ENCODE measurements around the gene SCARB2. TPM values are rescaled to one million over a fixed set of nuclear protein-coding genes. Genes with fewer than 3 reads are reported as not detected.

Gene SCARB2
- total and polyA plus RNA-seq, 2 donors (not counting 3 experiments of a cell fraction or from before 2014, with no cell fraction given): 75.2 to 116 TPM

- BruUV-seq (replicated peaks): no TSS peak
- Histone ChIP-seq H3K4me2 (ENCODE audit: insufficient read depth, low read length) (no peak overlapping the region), H4K20me1 (replicated peaks; ENCODE audit: control insufficient read depth, extremely low read depth, insufficient read depth, low read length) (no peaks in the 10 kb centered on the region), H3K9me1 (replicated peaks; ENCODE audit: control insufficient read depth, extremely low read depth, insufficient read depth, low read length) (no peaks in the 10 kb centered on the region), H3K27me3 (ENCODE audit: control insufficient read depth in 2 of 2, insufficient read depth in 2 of 2, low read length in 2 of 2) (no peaks in the 10 kb centered on the region), H3K4me1 (ENCODE audit: control insufficient read depth, extremely low read depth, insufficient read depth, low read length) (peaks cover 19% of the 10 kb centered on the region), H3K9me3 (replicated peaks; ENCODE audit: control insufficient read depth, insufficient read depth, low read length) (no peaks in the 10 kb centered on the region), H3K27ac (ENCODE audit: insufficient read depth, low read depth, low read length) (no peak overlapping the region), H2AFZ (ENCODE audit: low read depth, low read length) (no peak overlapping the region), H3K9ac (replicated peaks; ENCODE audit: extremely low read depth, insufficient read depth, low read length) (no peak overlapping the region), H3K79me2 (ENCODE audit: control insufficient read depth, insufficient read depth, low read length) (no peaks in the 10 kb centered on the region), H3K36me3 (ENCODE audit: control insufficient read depth in 2 of 2, extremely low read depth in 1 of 2, insufficient read depth in 2 of 2, low read length in 2 of 2) (no peaks in the 10 kb centered on the region), H3K4me3 (replicated peaks in 1 of 3; ENCODE audit: insufficient read depth in 1 of 3, low read depth in 1 of 3, low read length in 3 of 3) (no peak overlapping the region)
- intact Hi-C loops (cut with micrococcal nuclease): no loop called here
- dilution Hi-C loops (cut with MboI; ENCODE audit: extremely low pct_ligation_motif_present, low sequenced_read_pairs): no loop called here
- ChIA-PET CTCF (interaction anchor here (0.9 to 1.1 kb wide), 2 partner anchors 11 to 26 kb away, joined by 3 read pairs; no protein-coding TSS in a partner anchor), POLR2A (no interaction called here)
- no peak for FAIRE-seq
- no peak for DNase-seq (ENCODE audit: low read depth, low spot score)
- TF ChIP-seq POLR2AphosphoS5 (IDR thresholded peaks at IDR 0.05; ENCODE audit: insufficient read depth, low read depth, low read length) (no peak), FOS (IDR thresholded peaks at IDR 0.05; ENCODE audit: borderline replicate concordance, insufficient read depth, low read length) (no peak), POLR2A (IDR thresholded peaks at IDR 0.05; ENCODE audit: low read depth, low read length) (no peak), MYC (IDR thresholded peaks at IDR 0.05; ENCODE audit: low read depth, low read length) (no peak), EZH2 (IDR thresholded peaks at IDR 0.05; ENCODE audit: borderline replicate concordance, low read depth, low read length, severe bottlenecking) (no peak), CTCF (IDR thresholded peaks at IDR 0.05; ENCODE audit: extremely low read depth in 1 of 2, insufficient read depth in 1 of 2, low read depth in 1 of 2, low read length in 2 of 2) (no peak), GATA2 (IDR thresholded peaks at IDR 0.05; ENCODE audit: insufficient read depth, insufficient read length, low read depth, low read length) (no peak), JUN (IDR thresholded peaks at IDR 0.05; ENCODE audit: borderline replicate concordance, insufficient read depth, insufficient read length, low read depth) (no peak)
- TF ChIP-seq, protein P1, sequence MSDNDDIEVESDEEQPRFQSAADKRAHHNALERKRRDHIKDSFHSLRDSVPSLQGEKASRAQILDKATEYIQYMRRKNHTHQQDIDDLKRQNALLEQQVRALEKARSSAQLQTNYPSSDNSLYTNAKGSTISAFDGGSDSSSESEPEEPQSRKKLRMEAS (IDR thresholded peaks at IDR 0.05; ENCODE audit: insufficient read depth, insufficient read length): no peak
These were observed 60.3 kb downstream of the SCARB2 start for GRCh38 chr4:76153356-76153755.
